Measurements from ENCODE around the gene KIAA1328.

The KIAA1328 gene

GRCh38 chr18:37259711-37260110 is 430.8 kb downstream of the KIAA1328 start:
- DNase-seq: no peak

- DNase-seq: no peak
Measured at GRCh38 chr18:37260367-37261093, 431.6 kb downstream of the KIAA1328 start.

GRCh38 chr18:37261246-37261840 is 432.4 kb downstream of the KIAA1328 start:
- no peak for DNase-seq

GRCh38 chr18:37261988-37262387 is 433.1 kb downstream of the KIAA1328 start:
- DNase-seq: no peak

- DNase-seq: no peak
Measured at GRCh38 chr18:37264956-37265355, 436.0 kb downstream of the KIAA1328 start.

- DNase-seq: no peak
Measured at GRCh38 chr18:37265382-37265781, 436.5 kb downstream of the KIAA1328 start.

- no peak for DNase-seq
Measured at GRCh38 chr18:37266290-37266689, 437.4 kb downstream of the KIAA1328 start.

- DNase-seq: no peak
Measured at GRCh38 chr18:37270038-37270665, 441.2 kb downstream of the KIAA1328 start.

GRCh38 chr18:37270666-37271052 is 441.7 kb downstream of the KIAA1328 start:
- DNase-seq: no peak

- no peak for DNase-seq
Measured at GRCh38 chr18:37272226-37272625, 443.3 kb downstream of the KIAA1328 start.

GRCh38 chr18:37272841-37273240 is 443.9 kb downstream of the KIAA1328 start:
- no peak for DNase-seq

GRCh38 chr18:37274309-37275236 is 445.6 kb downstream of the KIAA1328 start:
- DNase-seq: no peak

- DNase-seq: no peak
Measured at GRCh38 chr18:37275237-37275741, 446.4 kb downstream of the KIAA1328 start.

- no peak for DNase-seq
Measured at GRCh38 chr18:37276111-37276890, 447.4 kb downstream of the KIAA1328 start.

GRCh38 chr18:37277804-37278203 is 448.9 kb downstream of the KIAA1328 start:
- no peak for DNase-seq
